Measurements from ENCODE around the gene LTO1. TPM values are rescaled to one million over a fixed set of nuclear protein-coding genes. Genes with fewer than 3 reads are reported as not detected.

The LTO1 gene
- total RNA-seq, 6 experiments from 2014 or later = 23.2 to 28.5 (median 25.6) TPM

- peak overlapping the region; percentile 58 for H3K4me3 Mint-ChIP-seq
- H3K27ac Mint-ChIP-seq = peak overlapping the region; percentile 94
- DNase-seq = no peak
- peaks cover 23% of the 10 kb centered on the region for H3K9me3 Mint-ChIP-seq
- no peak for TF ChIP-seq CTCF (IDR thresholded peaks at IDR 0.05)
- H3K27me3 Mint-ChIP-seq (ENCODE audit: insufficient read depth) = peaks cover 85% of the 10 kb centered on the region
- H3K36me3 Mint-ChIP-seq (ENCODE audit: low read depth) = peaks cover 55% of the 10 kb centered on the region
- H3K4me1 Mint-ChIP-seq (ENCODE audit: low read depth) = peaks cover 64% of the 10 kb centered on the region
Measured at GRCh38 chr11:69647390-69647748, 27.8 kb downstream of the LTO1 start.

GRCh38 chr11:69646493-69647389 lies 28.4 kb downstream of the LTO1 start:
- Mint-ChIP-seq H3K27me3 (ENCODE audit: insufficient read depth) (peaks cover 79% of the 10 kb centered on the region), H3K36me3 (ENCODE audit: low read depth) (peaks cover 49% of the 10 kb centered on the region), H3K27ac (peak overlapping the region; percentile 94), H3K4me3 (peak overlapping the region; percentile 95), H3K9me3 (peaks cover 20% of the 10 kb centered on the region), H3K4me1 (ENCODE audit: low read depth) (peaks cover 57% of the 10 kb centered on the region)
- DNase-seq = no peak
- no peak for TF ChIP-seq CTCF (IDR thresholded peaks at IDR 0.05)

- H3K9me3 Mint-ChIP-seq = peaks cover 18% of the 10 kb centered on the region
- H3K4me1 Mint-ChIP-seq (ENCODE audit: low read depth) = peaks cover 49% of the 10 kb centered on the region
- H3K27ac Mint-ChIP-seq = peak overlapping the region; percentile 94
- DNase-seq = no peak
- peaks cover 80% of the 10 kb centered on the region for H3K27me3 Mint-ChIP-seq (ENCODE audit: insufficient read depth)
- peaks cover 48% of the 10 kb centered on the region for H3K36me3 Mint-ChIP-seq (ENCODE audit: low read depth)
- peak overlapping the region; percentile 95 for H3K4me3 Mint-ChIP-seq
- no peak for TF ChIP-seq CTCF (IDR thresholded peaks at IDR 0.05)
Measured at GRCh38 chr11:69645801-69646492, 29.2 kb downstream of the LTO1 start.

GRCh38 chr11:69644962-69645675 lies 30.0 kb downstream of the LTO1 start:
- TF ChIP-seq CTCF (IDR thresholded peaks at IDR 0.05) = no peak
- Mint-ChIP-seq H3K4me3 (peak overlapping the region; percentile 95), H3K27ac (peak overlapping the region; percentile 94), H3K36me3 (ENCODE audit: low read depth) (peaks cover 50% of the 10 kb centered on the region), H3K27me3 (ENCODE audit: insufficient read depth) (peaks cover 73% of the 10 kb centered on the region), H3K4me1 (ENCODE audit: low read depth) (peaks cover 49% of the 10 kb centered on the region), H3K9me3 (peaks cover 20% of the 10 kb centered on the region)
- no peak for DNase-seq

GRCh38 chr11:69644071-69644961 lies 30.8 kb downstream of the LTO1 start:
- peak; percentile 75 for TF ChIP-seq CTCF (IDR thresholded peaks at IDR 0.05)
- Mint-ChIP-seq H3K36me3 (ENCODE audit: low read depth) (peaks cover 47% of the 10 kb centered on the region), H3K27me3 (ENCODE audit: insufficient read depth) (peaks cover 65% of the 10 kb centered on the region), H3K27ac (peak overlapping the region; percentile 94), H3K4me3 (peak overlapping the region; percentile 95), H3K9me3 (peaks cover 17% of the 10 kb centered on the region), H3K4me1 (ENCODE audit: low read depth) (peaks cover 45% of the 10 kb centered on the region)
- DNase-seq = peak; percentile 94
